Endothelial cell of umbilical vein (primary cell): ENCODE results near the gene FUT8. TPM values are rescaled to one million over a fixed set of nuclear protein-coding genes. Genes with fewer than 3 reads are reported as not detected.

Experiments used
- BruUV-seq: library from RNA; stranded (reverse); fragments of 400-500 nt; replicated peaks from 2 replicates; lab custom pipeline; 2021; lab: Mats Ljungman, UMichigan
- CTCF ChIA-PET: fragments of 300-600, 350-600 bp; sonication (Branson Sonifier 250); formaldehyde crosslinking; loops from one replicate; lab custom pipeline; 2021; ENCODE audit warnings: antibody characterized with exemption, inconsistent platforms; lab: Charles Lee
- POLR2A ChIA-PET: fragments of 300-600, 350-600 bp; sonication (Branson Sonifier 250); formaldehyde crosslinking; loops from one replicate; lab custom pipeline; 2021; ENCODE audit warnings: antibody characterized with exemption, inconsistent platforms; lab: Charles Lee
- DNase-seq: peaks from one replicate; pipeline ENCODE4 v3.0.0-alpha.2; 2011; ENCODE audit warnings: low read depth, low spot score
- FAIRE-seq: peaks from 2 replicates; lab custom pipeline; 2011; peaks lifted over from hg19 to GRCh38; lab: Jason Lieb, UNC
- H2AFZ ChIP-seq: 2 replicates; pipeline ENCODE4 v1.6.0; 2012; ENCODE audit warnings: low read depth, low read length, control low read depth, inconsistent platforms
- H3K27ac ChIP-seq: 2 replicates; pipeline ENCODE4 v1.5.1; 2011; ENCODE audit warnings: low read depth, mild to moderate bottlenecking, control low read depth, low read length, moderate library complexity; ENCODE audit not compliant: insufficient read depth
- H3K27me3 ChIP-seq, 2 experiments: 2 replicates each; pipeline versions ENCODE4 v1.6.0 to v1.6.1; 2011; ENCODE audit warnings: low read length in 2 of 2, mixed read lengths in 1 of 2; ENCODE audit not compliant: control insufficient read depth in 2 of 2, insufficient read depth in 2 of 2
- H3K36me3 ChIP-seq, 2 experiments: 2 replicates in 1 of 2; 3 replicates in 1 of 2; pipeline ENCODE4 v1.5.1; 2011; ENCODE audit warnings: low read length in 2 of 2, mild to moderate bottlenecking in 1 of 2, moderate library complexity in 1 of 2; ENCODE audit not compliant: control insufficient read depth in 2 of 2, insufficient read depth in 2 of 2; ENCODE audit errors: extremely low read depth in 1 of 2
- H3K4me1 ChIP-seq: 3 replicates; pipeline ENCODE4 v1.5.1; 2011; ENCODE audit warnings: mild to moderate bottlenecking, low read length; ENCODE audit not compliant: control insufficient read depth, insufficient read depth; ENCODE audit errors: extremely low read depth
- H3K4me2 ChIP-seq: 2 replicates; pipeline ENCODE4 v1.6.1; 2011; ENCODE audit warnings: low read length, control low read depth, mixed read lengths; ENCODE audit not compliant: insufficient read depth
- H3K4me3 ChIP-seq, 3 experiments: fragments of 200-600 bp in 1 of 3; sonication (generic), shearing (Covaris generic) in 1 of 3; replicated peaks in 1 of 3; 2 replicates each; pipeline ENCODE4 v1.5.1; 2011 to 2016; ENCODE audit warnings: control low read depth in 3 of 3, low read length in 3 of 3, mild to moderate bottlenecking in 2 of 3, inconsistent platforms in 1 of 3, low read depth in 1 of 3, moderate library complexity in 1 of 3; ENCODE audit not compliant: insufficient read depth in 1 of 3
- H3K79me2 ChIP-seq: 2 replicates; pipeline ENCODE4 v1.6.0; 2012; ENCODE audit warnings: low read length, inconsistent platforms; ENCODE audit not compliant: control insufficient read depth, insufficient read depth
- H3K9ac ChIP-seq: replicated peaks from 2 replicates; pipeline ENCODE3; 2011; ENCODE audit warnings: low read length, control low read depth; ENCODE audit not compliant: insufficient read depth; ENCODE audit errors: extremely low read depth
- H3K9me1 ChIP-seq: replicated peaks from 3 replicates; pipeline ENCODE4 v1.6.0; 2011; ENCODE audit warnings: mild to moderate bottlenecking, low read length; ENCODE audit not compliant: control insufficient read depth, insufficient read depth; ENCODE audit errors: extremely low read depth
- H3K9me3 ChIP-seq: replicated peaks from 2 replicates; pipeline ENCODE4 v1.5.1; 2012; ENCODE audit warnings: low read length, inconsistent platforms; ENCODE audit not compliant: control insufficient read depth, insufficient read depth
- H4K20me1 ChIP-seq: replicated peaks from 2 replicates; pipeline ENCODE3; 2011; ENCODE audit warnings: mild to moderate bottlenecking, low read length; ENCODE audit not compliant: control insufficient read depth, insufficient read depth; ENCODE audit errors: extremely low read depth
- EZH2 ChIP-seq: IDR thresholded peaks from 2 replicates; pipeline ENCODE4 v1.6.1; 2012; ENCODE audit warnings: borderline replicate concordance, low read depth, mild to moderate bottlenecking, moderate library complexity, low read length, inconsistent platforms; ENCODE audit not compliant: severe bottlenecking
- FOS ChIP-seq: IDR thresholded peaks from 2 replicates; pipeline ENCODE4 v1.6.1; 2011; ENCODE audit warnings: mild to moderate bottlenecking, low read length, moderate library complexity, borderline replicate concordance; ENCODE audit not compliant: insufficient read depth
- GATA2 ChIP-seq: IDR thresholded peaks from 2 replicates; pipeline ENCODE4 v1.7.0; 2011; ENCODE audit warnings: low read depth, mild to moderate bottlenecking, moderate library complexity, mixed read lengths, low read length; ENCODE audit not compliant: insufficient read length, insufficient read depth
- JUN ChIP-seq: IDR thresholded peaks from 2 replicates; pipeline ENCODE4 v1.6.1; 2011; ENCODE audit warnings: borderline replicate concordance, low read depth; ENCODE audit not compliant: insufficient read length, insufficient read depth
- MYC ChIP-seq: IDR thresholded peaks from one replicate; pipeline ENCODE4 v1.6.1; 2011; ENCODE audit warnings: mild to moderate bottlenecking, low read depth, low read length
- POLR2A ChIP-seq: IDR thresholded peaks from 2 replicates; pipeline ENCODE4 v1.6.1; 2012; ENCODE audit warnings: low read depth, mild to moderate bottlenecking, control low read depth, low read length
- POLR2AphosphoS5 ChIP-seq: IDR thresholded peaks from 2 replicates; pipeline ENCODE4 v1.6.1; 2012; ENCODE audit warnings: low read depth, mild to moderate bottlenecking, control low read depth, low read length, moderate library complexity; ENCODE audit not compliant: insufficient read depth
- dilution Hi-C: fragments of 300-500 bp; cut with MboI; formaldehyde crosslinking; loops from one replicate; pipeline ENCODE4 v1.15.0; 2019; ENCODE audit warnings: low sequenced_read_pairs; ENCODE audit not compliant: extremely low pct_ligation_motif_present
- intact Hi-C: fragments of 100-400 bp; cut with micrococcal nuclease; formaldehyde crosslinking; loops from one replicate; pipeline ENCODE4 v1.10.0; 2022
- polyA plus RNA-seq, 4 experiments: library from polyadenylated mRNA; depleted of rRNA in 3 of 4; stranded (reverse) in 3 of 4; unstranded in 1 of 4; fragments of >200 nt; gene quantifications; 2 replicates each; pipeline versions ENCODE4 v1.2.1 to v1.2.3, GENCODE V29; 2011 to 2012; ENCODE audit warnings: missing spikeins in 1 of 4
- total RNA-seq: library from RNA; stranded (reverse); gene quantifications from 2 replicates; pipeline ENCODE4 v1.2.3, GENCODE V29; 2021
- TF ChIP-seq, protein P1 (sequence below): IDR thresholded peaks from 2 replicates; pipeline ENCODE4 v1.6.1; 2011; ENCODE audit not compliant: insufficient read depth, insufficient read length
- TF ChIP-seq, protein P2 (sequence below), 2 donors: IDR thresholded peaks; 1 replicate in 1 of 2; 2 replicates in 1 of 2; pipeline ENCODE4 v1.5.1; 2011; ENCODE audit warnings: low read length in 2 of 2, mild to moderate bottlenecking in 2 of 2, moderate library complexity in 2 of 2, control low read depth in 1 of 2, inconsistent platforms in 1 of 2, low read depth in 1 of 2; ENCODE audit not compliant: insufficient read depth in 1 of 2; ENCODE audit errors: extremely low read depth in 1 of 2

The FUT8 gene
- total and polyA plus RNA-seq, 2 donors (not counting 3 experiments of a cell fraction or from before 2014, with no cell fraction given): 16.7 to 38.8 TPM

DNA sequence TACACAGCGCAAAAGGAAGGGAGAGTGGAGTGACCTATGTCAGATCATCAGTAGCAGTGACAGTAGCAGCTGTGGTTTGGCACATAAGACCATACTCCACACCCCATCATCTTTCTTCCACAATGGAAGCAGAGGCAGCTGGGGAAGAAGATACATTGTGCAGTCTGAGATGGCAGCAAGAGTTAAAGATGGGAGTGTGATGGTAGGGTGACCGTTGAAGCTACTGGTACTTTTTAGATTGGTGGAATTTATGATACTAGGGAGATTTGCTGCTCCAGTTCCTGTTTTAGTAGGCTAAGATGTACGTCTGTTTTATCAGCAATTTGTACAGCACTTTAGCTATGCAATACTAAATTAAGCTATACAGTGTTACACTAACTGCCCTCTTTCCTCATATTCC lies 291.0 kb downstream of the FUT8 start:
- TF ChIP-seq EZH2 (no peak), POLR2A (no peak), JUN (no peak), MYC (no peak), POLR2AphosphoS5 (no peak), FOS (no peak), GATA2 (no peak)
- TF ChIP-seq, protein P1, sequence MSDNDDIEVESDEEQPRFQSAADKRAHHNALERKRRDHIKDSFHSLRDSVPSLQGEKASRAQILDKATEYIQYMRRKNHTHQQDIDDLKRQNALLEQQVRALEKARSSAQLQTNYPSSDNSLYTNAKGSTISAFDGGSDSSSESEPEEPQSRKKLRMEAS: no peak
- TF ChIP-seq, protein P2, sequence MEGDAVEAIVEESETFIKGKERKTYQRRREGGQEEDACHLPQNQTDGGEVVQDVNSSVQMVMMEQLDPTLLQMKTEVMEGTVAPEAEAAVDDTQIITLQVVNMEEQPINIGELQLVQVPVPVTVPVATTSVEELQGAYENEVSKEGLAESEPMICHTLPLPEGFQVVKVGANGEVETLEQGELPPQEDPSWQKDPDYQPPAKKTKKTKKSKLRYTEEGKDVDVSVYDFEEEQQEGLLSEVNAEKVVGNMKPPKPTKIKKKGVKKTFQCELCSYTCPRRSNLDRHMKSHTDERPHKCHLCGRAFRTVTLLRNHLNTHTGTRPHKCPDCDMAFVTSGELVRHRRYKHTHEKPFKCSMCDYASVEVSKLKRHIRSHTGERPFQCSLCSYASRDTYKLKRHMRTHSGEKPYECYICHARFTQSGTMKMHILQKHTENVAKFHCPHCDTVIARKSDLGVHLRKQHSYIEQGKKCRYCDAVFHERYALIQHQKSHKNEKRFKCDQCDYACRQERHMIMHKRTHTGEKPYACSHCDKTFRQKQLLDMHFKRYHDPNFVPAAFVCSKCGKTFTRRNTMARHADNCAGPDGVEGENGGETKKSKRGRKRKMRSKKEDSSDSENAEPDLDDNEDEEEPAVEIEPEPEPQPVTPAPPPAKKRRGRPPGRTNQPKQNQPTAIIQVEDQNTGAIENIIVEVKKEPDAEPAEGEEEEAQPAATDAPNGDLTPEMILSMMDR (IDR thresholded peaks at IDR 0.05; ENCODE audit: extremely low read depth in 1 of 2, insufficient read depth in 1 of 2, low read depth in 1 of 2, low read length in 2 of 2): no peak
- Histone ChIP-seq H3K9me3 (no peaks in the 10 kb centered on the region), H3K4me2 (no peak overlapping the region), H3K36me3 (no peaks in the 10 kb centered on the region), H3K27me3 (no peaks in the 10 kb centered on the region), H3K4me3 (no peak overlapping the region), H4K20me1 (no peaks in the 10 kb centered on the region), H3K4me1 (no peaks in the 10 kb centered on the region), H3K27ac (no peak overlapping the region), H2AFZ (no peak overlapping the region), H3K79me2 (no peaks in the 10 kb centered on the region), H3K9ac (no peak overlapping the region), H3K9me1 (no peaks in the 10 kb centered on the region)
- FAIRE-seq (no peak), DNase-seq (no peak)
- intact Hi-C loops (no loop called here), dilution Hi-C loops (no loop called here)
- no TSS peak for BruUV-seq
- CTCF ChIA-PET: no interaction called here
- POLR2A ChIA-PET: no interaction called here
